ENCODE data around the gene TCP11X2. TPM values are rescaled to one million over a fixed set of nuclear protein-coding genes. Genes with fewer than 3 reads are reported as not detected.
"Not testable (repeated sequence)": the region's sequence is repeated elsewhere in the genome, so short reads cannot be mapped to it uniquely, and the experiment has no call there.

TCP11X2 gene
- total RNA-seq (not detected), polyA plus RNA-seq (ENCODE audit: insufficient read depth, low read depth, low replicate concordance) (not detected)
- long read RNA-seq, donor 1 = 0 reads
- long read RNA-seq, donor 2 = 0 reads
- long read RNA-seq, donor 3 = 0 reads
- long read RNA-seq, donor 4 = 0 reads
- long read RNA-seq, donor 5 = 0 reads
- long read RNA-seq, donor 6 = 0 reads
- long read RNA-seq, donor 7 = 0 reads
- long read RNA-seq, donor 8 = 0 reads
- long read RNA-seq, donor 9 = 0 reads
- long read RNA-seq, donor 10 = 0 reads

GRCh38 chrX:102471762-102472220 lies at the start of gene TCP11X2:
TSS of gene TCP11X2 (minus strand) at chrX:102471812.
- H3K36me3 ChIP-seq (ENCODE audit: control insufficient read depth in 2 of 3, insufficient read depth in 3 of 3, low read length in 3 of 3); FAIRE-seq; DNase-seq; H3K9ac ChIP-seq (ENCODE audit: low read length in 3 of 3); H3K4me3 ChIP-seq (ENCODE audit: low read length in 3 of 3); H3K9me3 ChIP-seq (ENCODE audit: control insufficient read depth in 2 of 3, insufficient read depth in 1 of 3, low read length in 3 of 3); H3K4me1 ChIP-seq (ENCODE audit: control insufficient read depth in 2 of 3, insufficient read depth in 2 of 3, low read depth in 1 of 3, low read length in 3 of 3); intact Hi-C loops (cut with DNase I); H3K27me3 ChIP-seq (ENCODE audit: control insufficient read depth, insufficient read depth, low read length); H3K27ac ChIP-seq (ENCODE audit: low read depth in 2 of 2, low read length in 2 of 2): not testable (repeated sequence)

- TF ChIP-seq CTCF (IDR thresholded peaks at IDR 0.05; ENCODE audit: borderline replicate concordance, extremely low read depth, insufficient read depth) = no peak
- Histone ChIP-seq H3K27me3 (ENCODE audit: control insufficient read depth, insufficient read depth, low read length) (no peaks in the 10 kb centered on the region), H3K27ac (ENCODE audit: low read depth in 2 of 2, low read length in 2 of 2) (no peak overlapping the region), H3K36me3 (ENCODE audit: control insufficient read depth in 2 of 3, insufficient read depth in 3 of 3, low read length in 3 of 3) (no peaks in the 10 kb centered on the region), H3K4me3 (ENCODE audit: low read length in 3 of 3) (no peak overlapping the region), H3K9me3 (ENCODE audit: control insufficient read depth in 2 of 3, insufficient read depth in 1 of 3, low read length in 3 of 3) (no peaks in the 10 kb centered on the region), H3K4me1 (ENCODE audit: control insufficient read depth in 2 of 3, insufficient read depth in 2 of 3, low read depth in 1 of 3, low read length in 3 of 3) (peaks cover 0 to 4% (median 2%) of the 10 kb centered on the region in 3 donors), H3K9ac (ENCODE audit: low read length in 3 of 3) (no peak overlapping the region)
- DNase-seq (peak in 2 of 5 donors; percentile 27 to 46), FAIRE-seq (peak; percentile 17)
- intact Hi-C loops (cut with DNase I) = no loop called here
Measured at GRCh38 chrX:102517326-102517725, 45.7 kb upstream of the TCP11X2 start.

- Histone ChIP-seq H3K27ac (ENCODE audit: low read depth in 2 of 2, low read length in 2 of 2) (no peak within 1 kb of the TSS), H3K27me3 (ENCODE audit: control insufficient read depth, insufficient read depth, low read length) (no peaks in the 10 kb centered on the region), H3K4me1 (ENCODE audit: control insufficient read depth in 2 of 3, insufficient read depth in 2 of 3, low read depth in 1 of 3, low read length in 3 of 3) (peaks cover 0 to 4% (median 2%) of the 10 kb centered on the region in 3 donors), H3K9ac (ENCODE audit: low read length in 3 of 3) (peak within 1 kb of the TSS in 1 of 3 donors; percentile 42), H3K9me3 (ENCODE audit: control insufficient read depth in 2 of 3, insufficient read depth in 1 of 3, low read length in 3 of 3) (no peaks in the 10 kb centered on the region), H3K36me3 (ENCODE audit: control insufficient read depth in 2 of 3, insufficient read depth in 3 of 3, low read length in 3 of 3) (no peaks in the 10 kb centered on the region), H3K4me3 (ENCODE audit: low read length in 3 of 3) (peak within 1 kb of the TSS; percentile 38 to 56 (median 43))
- FAIRE-seq (no peak), DNase-seq (peak; percentile 80 to 92 (median 90))
- TF ChIP-seq CTCF (IDR thresholded peaks at IDR 0.05; ENCODE audit: borderline replicate concordance, extremely low read depth, insufficient read depth) = no peak
- intact Hi-C loops (cut with DNase I) = no loop called here
Measured at GRCh38 chrX:102515975-102516941, 44.6 kb upstream of the TCP11X2 start, which contains the start of gene TMSB15A. TSS of gene TMSB15A (minus strand) at chrX:102516739.

- no peak for DNase-seq
- H3K27me3 ChIP-seq (ENCODE audit: control insufficient read depth, insufficient read depth, low read length) = no peaks in the 10 kb centered on the region
- H3K27ac ChIP-seq (ENCODE audit: low read depth in 2 of 2, low read length in 2 of 2) = no peak overlapping the region
- no peaks in the 10 kb centered on the region for H3K36me3 ChIP-seq (ENCODE audit: control insufficient read depth in 2 of 3, insufficient read depth in 3 of 3, low read length in 3 of 3)
- TF ChIP-seq CTCF (IDR thresholded peaks at IDR 0.05; ENCODE audit: borderline replicate concordance, extremely low read depth, insufficient read depth) = no peak
- H3K9ac ChIP-seq (ENCODE audit: low read length in 3 of 3) = no peak overlapping the region
- H3K4me3 ChIP-seq (ENCODE audit: low read length in 3 of 3) = no peak overlapping the region
- FAIRE-seq = peak; percentile 83
- H3K9me3 ChIP-seq (ENCODE audit: control insufficient read depth in 2 of 3, insufficient read depth in 1 of 3, low read length in 3 of 3) = no peaks in the 10 kb centered on the region
- H3K4me1 ChIP-seq (ENCODE audit: control insufficient read depth in 2 of 3, insufficient read depth in 2 of 3, low read depth in 1 of 3, low read length in 3 of 3) = peaks cover 0 to 4% (median 2%) of the 10 kb centered on the region in 3 donors
- intact Hi-C loops (cut with DNase I) = no loop called here
Measured at GRCh38 chrX:102514536-102514935, 42.9 kb upstream of the TCP11X2 start.
